Stimulated activated naive CD8-positive, alpha-beta T cell treated with anti-CD3 and anti-CD28 coated beads, Interleukin-15, Interleukin-2, amounts not matched to agents 100 U/mL and 50 U/mL, for 24 hours (primary cell): ENCODE results near the gene ATXN7.

Source experiments
- ATAC-seq: fragments of 150-1000 bp; cut with Tn5 transposase; one replicate; pipeline ENCODE4 v1.10.0; 2021
- DNase-seq: peaks from one replicate; pipeline ENCODE4 v3.0.0; 2021

ATXN7 gene, protein sequence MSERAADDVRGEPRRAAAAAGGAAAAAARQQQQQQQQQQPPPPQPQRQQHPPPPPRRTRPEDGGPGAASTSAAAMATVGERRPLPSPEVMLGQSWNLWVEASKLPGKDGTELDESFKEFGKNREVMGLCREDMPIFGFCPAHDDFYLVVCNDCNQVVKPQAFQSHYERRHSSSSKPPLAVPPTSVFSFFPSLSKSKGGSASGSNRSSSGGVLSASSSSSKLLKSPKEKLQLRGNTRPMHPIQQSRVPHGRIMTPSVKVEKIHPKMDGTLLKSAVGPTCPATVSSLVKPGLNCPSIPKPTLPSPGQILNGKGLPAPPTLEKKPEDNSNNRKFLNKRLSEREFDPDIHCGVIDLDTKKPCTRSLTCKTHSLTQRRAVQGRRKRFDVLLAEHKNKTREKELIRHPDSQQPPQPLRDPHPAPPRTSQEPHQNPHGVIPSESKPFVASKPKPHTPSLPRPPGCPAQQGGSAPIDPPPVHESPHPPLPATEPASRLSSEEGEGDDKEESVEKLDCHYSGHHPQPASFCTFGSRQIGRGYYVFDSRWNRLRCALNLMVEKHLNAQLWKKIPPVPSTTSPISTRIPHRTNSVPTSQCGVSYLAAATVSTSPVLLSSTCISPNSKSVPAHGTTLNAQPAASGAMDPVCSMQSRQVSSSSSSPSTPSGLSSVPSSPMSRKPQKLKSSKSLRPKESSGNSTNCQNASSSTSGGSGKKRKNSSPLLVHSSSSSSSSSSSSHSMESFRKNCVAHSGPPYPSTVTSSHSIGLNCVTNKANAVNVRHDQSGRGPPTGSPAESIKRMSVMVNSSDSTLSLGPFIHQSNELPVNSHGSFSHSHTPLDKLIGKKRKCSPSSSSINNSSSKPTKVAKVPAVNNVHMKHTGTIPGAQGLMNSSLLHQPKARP

DNA sequence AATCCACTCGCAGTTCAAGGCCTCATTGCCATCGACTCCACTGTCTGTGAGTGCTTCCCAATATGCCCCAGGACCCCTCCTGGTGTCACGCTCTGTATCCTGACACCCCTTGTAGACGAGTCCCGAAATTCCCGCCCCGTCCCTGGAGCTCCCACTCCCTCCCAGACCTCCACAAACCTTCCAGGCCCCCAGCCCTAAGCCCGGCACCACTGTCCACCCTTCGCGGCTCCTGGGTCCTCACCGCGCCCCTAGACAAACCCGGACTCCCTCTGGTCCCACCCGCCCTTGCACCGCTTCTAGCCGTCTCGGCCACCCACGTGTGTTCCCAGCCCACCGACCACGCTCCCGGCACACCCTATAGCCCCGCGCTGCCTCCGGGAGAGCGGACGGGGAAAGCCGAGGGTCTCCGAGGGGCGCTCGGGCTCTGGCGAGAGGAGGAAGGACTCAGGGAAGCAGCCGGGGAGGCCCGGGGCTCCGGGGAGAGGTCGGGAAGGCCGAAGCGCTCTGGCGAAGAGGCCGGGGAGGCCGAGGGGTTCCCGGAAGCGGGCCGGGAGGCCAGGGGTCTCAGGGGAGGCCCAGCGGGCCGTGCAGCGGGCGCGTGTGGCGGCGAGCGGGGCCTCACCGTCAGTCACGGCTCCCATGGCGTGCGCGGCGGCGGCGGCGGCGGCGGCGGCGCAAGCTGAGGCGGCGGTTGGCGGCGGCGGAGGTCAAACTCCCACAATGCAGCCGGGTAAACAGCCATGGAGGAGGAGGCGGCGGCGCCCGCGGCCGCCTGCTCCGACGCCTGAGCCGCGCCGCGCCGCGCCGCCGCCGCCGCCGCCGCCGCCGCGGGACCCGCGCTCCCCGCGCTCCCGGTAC, at the start of gene ATXN7, which contains the start of gene THOC7:
Gene ATXN7 (plus strand): TSS at position 718 of the 858 bp plus-strand sequence. CDS start 48,732 bp downstream, outside the sequence.
Gene THOC7 (minus strand): TSS at position 656 of the 858 bp plus-strand sequence. CDS start 15 bp downstream, at position 641.
- ATAC-seq (peak; percentile 61), DNase-seq (peak; percentile 73)

- DNase-seq (no peak), ATAC-seq (no peak)
Observed at GRCh38 chr3:63814237-63814636, 49.4 kb upstream of the ATXN7 start.

- DNase-seq (no peak), ATAC-seq (no peak)
Observed at GRCh38 chr3:63817225-63817624, 46.4 kb upstream of the ATXN7 start.

- ATAC-seq (no peak), DNase-seq (peak; percentile 63)
Observed at GRCh38 chr3:63818282-63819150, 45.2 kb upstream of the ATXN7 start.

DNA sequence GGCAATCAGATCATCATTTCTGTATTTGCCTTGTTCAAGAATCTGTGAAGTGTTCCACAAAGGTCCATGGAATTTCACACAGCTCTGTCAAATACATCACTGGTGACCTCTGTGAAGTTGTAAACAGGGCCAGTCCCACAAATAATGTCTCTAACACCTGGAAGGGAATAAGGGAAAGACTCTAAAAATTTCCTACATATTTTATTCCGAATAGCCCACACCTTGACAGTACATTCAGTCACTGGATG, 44.6 kb upstream of the ATXN7 start, which contains the start of gene C3orf49:
Gene C3orf49 (plus strand): TSS at position 149 of the 248 bp plus-strand sequence. CDS start 173 bp downstream, outside the sequence.
- ATAC-seq (no peak), DNase-seq (no peak)

DNA sequence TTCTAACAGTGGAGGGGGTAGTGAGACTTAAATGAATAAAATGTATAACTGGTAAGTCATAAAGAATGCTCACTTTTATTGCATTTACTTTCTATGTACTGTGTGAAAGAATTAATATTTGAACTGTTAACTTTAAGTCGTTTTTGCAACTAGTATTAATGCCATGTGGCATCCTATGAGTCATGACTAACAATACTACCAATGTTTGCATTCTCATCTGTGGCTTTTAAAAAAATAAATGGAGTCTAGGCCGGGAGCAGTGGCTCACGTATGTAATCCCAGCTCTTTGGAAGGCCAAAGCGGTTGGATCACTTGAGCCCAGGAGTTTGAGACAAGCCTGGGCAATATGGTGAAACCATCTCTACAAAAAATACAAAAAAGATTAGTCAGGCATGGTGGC, 39.4 kb upstream of the ATXN7 start:
- no peak for DNase-seq

GRCh38 chr3:63830526-63830925, 33.1 kb upstream of the ATXN7 start:
- ATAC-seq (no peak), DNase-seq (no peak)

More for the DNA sequence above, 39.4 kb upstream of the ATXN7 start:
- ATAC-seq: no peak

DNA sequence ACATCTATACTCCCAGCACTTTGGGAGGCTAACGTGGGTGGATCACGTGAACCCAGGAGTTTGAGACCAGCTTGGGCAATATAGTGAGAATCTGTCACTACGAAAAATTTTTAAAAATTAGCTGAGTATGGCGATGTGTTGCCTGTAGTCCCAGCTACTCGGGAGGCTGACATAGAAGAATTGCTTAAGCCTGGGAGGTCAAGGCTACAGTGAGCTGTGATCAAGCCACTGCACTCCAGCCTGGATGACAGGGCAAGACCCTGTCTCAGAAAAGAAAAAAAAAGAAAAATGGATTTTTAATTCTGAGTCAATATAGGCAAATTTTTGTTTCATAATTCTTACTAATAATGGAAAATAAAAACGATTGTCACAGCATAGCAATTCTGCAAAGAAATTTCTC, 31.3 kb upstream of the ATXN7 start:
- DNase-seq (no peak), ATAC-seq (no peak)

DNA sequence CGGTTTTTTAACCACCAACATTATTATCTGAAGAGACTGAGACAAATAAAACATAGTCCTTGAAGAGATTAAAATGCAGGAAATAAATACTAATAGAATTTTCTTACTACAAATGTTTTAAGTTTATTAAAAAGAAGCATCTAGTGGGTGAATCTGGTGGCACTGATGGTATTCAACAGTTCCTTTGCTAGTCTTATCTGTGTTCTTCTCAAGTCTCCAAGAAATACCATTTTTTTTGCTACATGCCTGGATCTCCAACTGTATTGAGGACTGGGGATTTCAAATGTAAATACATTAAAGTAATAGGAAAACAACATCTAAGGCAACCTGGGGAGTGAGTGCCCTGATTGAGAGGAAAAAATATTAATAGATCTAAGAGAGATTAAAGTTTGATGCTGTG, 22.0 kb upstream of the ATXN7 start:
- no peak for DNase-seq
- ATAC-seq: no peak

GRCh38 chr3:63842127-63842526, 21.5 kb upstream of the ATXN7 start:
- ATAC-seq (no peak), DNase-seq (no peak)

- ATAC-seq: no peak
- DNase-seq: no peak
Observed at GRCh38 chr3:63845215-63845614, 18.5 kb upstream of the ATXN7 start.

- DNase-seq: no peak
- no peak for ATAC-seq
Observed at GRCh38 chr3:63847718-63848450, 15.8 kb upstream of the ATXN7 start.

- no peak for ATAC-seq
- no peak for DNase-seq
Observed at GRCh38 chr3:63849175-63849574, 14.5 kb upstream of the ATXN7 start.

- ATAC-seq (no peak), DNase-seq (no peak)
Observed at GRCh38 chr3:63851287-63851686, 12.4 kb upstream of the ATXN7 start.

GRCh38 chr3:63853106-63853505, 10.6 kb upstream of the ATXN7 start:
- no peak for DNase-seq

DNA sequence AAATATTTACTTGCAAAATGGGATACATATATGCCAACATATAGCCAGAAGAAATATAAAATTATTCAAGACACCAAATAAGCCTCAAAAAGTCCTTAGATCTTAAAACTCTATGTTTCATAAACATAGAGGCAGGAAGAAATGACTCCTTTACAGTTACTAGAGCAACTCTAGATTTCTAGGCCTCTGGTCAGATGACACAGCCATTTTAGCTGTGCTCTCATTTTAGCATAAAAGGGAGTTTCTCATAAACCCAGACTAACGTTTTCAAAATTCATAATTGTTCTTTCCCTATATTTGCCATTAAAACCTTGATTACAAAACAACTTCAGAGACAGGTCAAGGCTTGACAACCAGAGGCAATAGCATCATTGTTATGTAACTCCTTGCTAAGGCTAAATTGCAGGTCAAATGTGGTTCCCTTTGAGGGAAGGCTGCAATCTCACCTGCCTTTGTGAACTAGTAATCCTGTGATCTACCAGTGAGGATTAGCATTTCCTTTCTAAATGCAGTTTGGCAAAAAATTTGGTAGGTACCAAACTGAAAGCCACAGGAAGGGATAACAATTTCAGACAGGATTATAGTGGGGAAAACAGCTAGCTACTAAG, 8.2 kb upstream of the ATXN7 start:
- DNase-seq (no peak), ATAC-seq (no peak)

More at GRCh38 chr3:63853106-63853505, 10.6 kb upstream of the ATXN7 start:
- no peak for ATAC-seq

- DNase-seq (no peak), ATAC-seq (no peak)
Observed at GRCh38 chr3:63857311-63857710, 6.4 kb upstream of the ATXN7 start.

DNA sequence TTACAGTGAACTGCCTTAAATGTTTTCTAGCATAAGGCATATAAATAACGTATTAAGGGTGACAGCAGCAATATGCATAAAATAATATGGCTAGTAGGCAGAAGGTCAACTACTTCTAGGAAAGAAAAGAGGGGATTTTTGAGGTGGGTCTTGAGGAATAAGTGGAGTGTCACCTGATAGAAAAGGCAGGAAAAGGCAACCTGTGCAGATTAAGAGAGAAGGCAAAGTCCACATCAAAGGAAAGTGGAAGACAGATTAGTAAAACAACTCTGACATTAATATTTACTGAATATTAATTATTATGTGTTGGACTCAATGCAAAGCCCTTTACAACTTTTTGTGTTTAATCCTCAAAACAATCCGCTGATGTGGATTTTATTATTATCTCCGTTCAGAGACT, 2.9 kb upstream of the ATXN7 start:
- DNase-seq (no peak), ATAC-seq (no peak)

GRCh38 chr3:63861306-63861705, 2.4 kb upstream of the ATXN7 start:
- no peak for DNase-seq
- no peak for ATAC-seq

DNA sequence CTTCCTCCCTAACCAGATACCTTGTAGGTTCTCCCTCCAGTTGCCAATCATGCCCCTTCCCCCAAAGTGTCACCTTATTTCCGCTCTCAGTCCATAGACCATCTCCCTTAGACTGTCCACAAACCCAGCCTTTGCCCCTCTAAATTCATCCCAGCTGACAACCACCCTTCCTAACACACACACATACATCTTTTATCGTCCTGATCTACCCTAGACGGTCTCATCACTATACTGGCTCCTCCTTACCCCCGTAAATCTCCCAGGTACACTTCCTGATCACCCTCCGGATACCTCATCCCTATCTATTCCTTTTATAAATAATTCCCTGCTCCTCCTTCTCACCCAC, 890 bp upstream of the ATXN7 start:
- ATAC-seq: no peak
- no peak for DNase-seq
